ENCODE measurements around the gene BATF2.

DNA sequence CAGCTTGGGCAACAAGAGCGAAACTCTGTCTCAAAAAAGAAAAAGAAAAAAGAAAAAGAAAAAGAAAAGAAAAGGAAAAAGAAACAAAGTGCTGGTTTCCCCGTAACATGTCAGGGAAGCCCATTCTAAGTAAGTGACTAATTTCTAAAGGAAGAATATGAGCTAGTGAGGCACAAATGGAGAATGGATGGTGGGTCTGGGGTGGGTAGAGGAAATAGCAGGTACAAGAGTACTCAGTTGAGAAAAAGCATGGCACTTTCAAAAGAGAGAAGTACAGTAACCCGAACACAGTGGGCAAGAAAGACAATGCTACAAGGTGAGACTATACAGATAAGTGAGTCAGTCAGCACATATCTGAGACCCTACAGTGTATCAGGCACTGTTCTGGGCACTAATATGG lies 29.4 kb downstream of the BATF2 start:
- no peak for TF ChIP-seq POLR2A (IDR thresholded peaks at IDR 0.05)
- TF ChIP-seq, protein P1, sequence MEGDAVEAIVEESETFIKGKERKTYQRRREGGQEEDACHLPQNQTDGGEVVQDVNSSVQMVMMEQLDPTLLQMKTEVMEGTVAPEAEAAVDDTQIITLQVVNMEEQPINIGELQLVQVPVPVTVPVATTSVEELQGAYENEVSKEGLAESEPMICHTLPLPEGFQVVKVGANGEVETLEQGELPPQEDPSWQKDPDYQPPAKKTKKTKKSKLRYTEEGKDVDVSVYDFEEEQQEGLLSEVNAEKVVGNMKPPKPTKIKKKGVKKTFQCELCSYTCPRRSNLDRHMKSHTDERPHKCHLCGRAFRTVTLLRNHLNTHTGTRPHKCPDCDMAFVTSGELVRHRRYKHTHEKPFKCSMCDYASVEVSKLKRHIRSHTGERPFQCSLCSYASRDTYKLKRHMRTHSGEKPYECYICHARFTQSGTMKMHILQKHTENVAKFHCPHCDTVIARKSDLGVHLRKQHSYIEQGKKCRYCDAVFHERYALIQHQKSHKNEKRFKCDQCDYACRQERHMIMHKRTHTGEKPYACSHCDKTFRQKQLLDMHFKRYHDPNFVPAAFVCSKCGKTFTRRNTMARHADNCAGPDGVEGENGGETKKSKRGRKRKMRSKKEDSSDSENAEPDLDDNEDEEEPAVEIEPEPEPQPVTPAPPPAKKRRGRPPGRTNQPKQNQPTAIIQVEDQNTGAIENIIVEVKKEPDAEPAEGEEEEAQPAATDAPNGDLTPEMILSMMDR (IDR thresholded peaks at IDR 0.05) = no peak

Data from Peyer's patch (tissue), 4 donors.